Neural cell (in vitro differentiated cells): ENCODE results near the gene LRRC39.

ENCODE experiments used
- EZH2 ChIP-seq: fragments of 200-600, 300-800 bp; shearing (Covaris generic), sonication (generic); IDR thresholded peaks from 2 replicates; pipeline ENCODE4 v1.6.1; 2014; ENCODE audit warnings: antibody characterized with exemption, low read length, borderline replicate concordance, mild to moderate bottlenecking; ENCODE audit not compliant: insufficient read depth, poor library complexity, severe bottlenecking
- POLR2AphosphoS5 ChIP-seq: IDR thresholded peaks from 2 replicates; pipeline ENCODE4 v1.6.1; 2012
- RAD21 ChIP-seq: fragments of 450-650 bp; conservative IDR thresholded peaks from 2 replicates; pipeline ENCODE4 v1.6.1; 2014; ENCODE audit warnings: antibody characterized with exemption, mild to moderate bottlenecking, moderate library complexity
- TF ChIP-seq, protein P1 (sequence below): IDR thresholded peaks from 2 replicates; pipeline ENCODE4 v1.6.1; 2012; ENCODE audit warnings: borderline replicate concordance
- TF ChIP-seq, protein P2 (sequence below): fragments of 450-650 bp; IDR thresholded peaks from 2 replicates; pipeline ENCODE4 v1.5.1; 2014; ENCODE audit warnings: antibody characterized with exemption, mild to moderate bottlenecking, moderate library complexity; ENCODE audit not compliant: poor library complexity, severe bottlenecking

DNA sequence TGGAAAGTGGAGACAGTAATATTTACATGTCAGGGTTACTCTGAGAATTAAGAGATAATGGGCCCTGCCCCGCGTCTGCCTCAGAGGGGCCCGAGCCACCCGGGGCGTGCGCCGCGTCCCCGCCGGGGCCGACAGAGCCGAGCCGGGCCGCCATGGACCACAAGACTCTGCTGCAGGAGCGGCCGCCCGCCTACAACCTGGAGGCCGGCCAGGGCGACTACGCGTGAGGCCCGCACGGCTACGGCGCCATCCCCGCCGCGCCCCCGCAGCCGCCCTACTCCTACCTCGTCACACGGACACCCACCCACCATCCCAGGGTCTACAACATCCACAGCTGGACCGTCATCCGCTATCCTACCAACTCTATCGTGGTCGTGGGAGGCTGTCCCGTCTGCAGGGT, 35.1 kb upstream of the LRRC39 start:
- TF ChIP-seq, protein P1, sequence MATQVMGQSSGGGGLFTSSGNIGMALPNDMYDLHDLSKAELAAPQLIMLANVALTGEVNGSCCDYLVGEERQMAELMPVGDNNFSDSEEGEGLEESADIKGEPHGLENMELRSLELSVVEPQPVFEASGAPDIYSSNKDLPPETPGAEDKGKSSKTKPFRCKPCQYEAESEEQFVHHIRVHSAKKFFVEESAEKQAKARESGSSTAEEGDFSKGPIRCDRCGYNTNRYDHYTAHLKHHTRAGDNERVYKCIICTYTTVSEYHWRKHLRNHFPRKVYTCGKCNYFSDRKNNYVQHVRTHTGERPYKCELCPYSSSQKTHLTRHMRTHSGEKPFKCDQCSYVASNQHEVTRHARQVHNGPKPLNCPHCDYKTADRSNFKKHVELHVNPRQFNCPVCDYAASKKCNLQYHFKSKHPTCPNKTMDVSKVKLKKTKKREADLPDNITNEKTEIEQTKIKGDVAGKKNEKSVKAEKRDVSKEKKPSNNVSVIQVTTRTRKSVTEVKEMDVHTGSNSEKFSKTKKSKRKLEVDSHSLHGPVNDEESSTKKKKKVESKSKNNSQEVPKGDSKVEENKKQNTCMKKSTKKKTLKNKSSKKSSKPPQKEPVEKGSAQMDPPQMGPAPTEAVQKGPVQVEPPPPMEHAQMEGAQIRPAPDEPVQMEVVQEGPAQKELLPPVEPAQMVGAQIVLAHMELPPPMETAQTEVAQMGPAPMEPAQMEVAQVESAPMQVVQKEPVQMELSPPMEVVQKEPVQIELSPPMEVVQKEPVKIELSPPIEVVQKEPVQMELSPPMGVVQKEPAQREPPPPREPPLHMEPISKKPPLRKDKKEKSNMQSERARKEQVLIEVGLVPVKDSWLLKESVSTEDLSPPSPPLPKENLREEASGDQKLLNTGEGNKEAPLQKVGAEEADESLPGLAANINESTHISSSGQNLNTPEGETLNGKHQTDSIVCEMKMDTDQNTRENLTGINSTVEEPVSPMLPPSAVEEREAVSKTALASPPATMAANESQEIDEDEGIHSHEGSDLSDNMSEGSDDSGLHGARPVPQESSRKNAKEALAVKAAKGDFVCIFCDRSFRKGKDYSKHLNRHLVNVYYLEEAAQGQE, result no peak
- TF ChIP-seq POLR2AphosphoS5, result no peak
- no peak for TF ChIP-seq RAD21
- no peak for TF ChIP-seq EZH2
- TF ChIP-seq, protein P2, sequence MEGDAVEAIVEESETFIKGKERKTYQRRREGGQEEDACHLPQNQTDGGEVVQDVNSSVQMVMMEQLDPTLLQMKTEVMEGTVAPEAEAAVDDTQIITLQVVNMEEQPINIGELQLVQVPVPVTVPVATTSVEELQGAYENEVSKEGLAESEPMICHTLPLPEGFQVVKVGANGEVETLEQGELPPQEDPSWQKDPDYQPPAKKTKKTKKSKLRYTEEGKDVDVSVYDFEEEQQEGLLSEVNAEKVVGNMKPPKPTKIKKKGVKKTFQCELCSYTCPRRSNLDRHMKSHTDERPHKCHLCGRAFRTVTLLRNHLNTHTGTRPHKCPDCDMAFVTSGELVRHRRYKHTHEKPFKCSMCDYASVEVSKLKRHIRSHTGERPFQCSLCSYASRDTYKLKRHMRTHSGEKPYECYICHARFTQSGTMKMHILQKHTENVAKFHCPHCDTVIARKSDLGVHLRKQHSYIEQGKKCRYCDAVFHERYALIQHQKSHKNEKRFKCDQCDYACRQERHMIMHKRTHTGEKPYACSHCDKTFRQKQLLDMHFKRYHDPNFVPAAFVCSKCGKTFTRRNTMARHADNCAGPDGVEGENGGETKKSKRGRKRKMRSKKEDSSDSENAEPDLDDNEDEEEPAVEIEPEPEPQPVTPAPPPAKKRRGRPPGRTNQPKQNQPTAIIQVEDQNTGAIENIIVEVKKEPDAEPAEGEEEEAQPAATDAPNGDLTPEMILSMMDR, result no peak
